Fibroblast of the aortic adventitia (primary cell): ENCODE results near the gene ZXDC. TPM values are rescaled to one million over a fixed set of nuclear protein-coding genes. Genes with fewer than 3 reads are reported as not detected.
A peak's percentile ranks its signal among the peaks of the same experiment; 100 is the strongest.

Experiments
- DNase-seq: peaks from one replicate; pipeline ENCODE4 v3.0.0-alpha.2; 2010; ENCODE audit warnings: low read depth
- H3K4me3 ChIP-seq: 2 replicates; pipeline ENCODE4 v1.5.1; 2011; ENCODE audit warnings: low read depth, mild to moderate bottlenecking, control low read depth, low read length, moderate library complexity
- total RNA-seq: library from RNA; depleted of rRNA; stranded (reverse); fragments of >200 nt; gene quantifications from 2 replicates; pipeline ENCODE4 v1.2.3, GENCODE V29; 2012; ENCODE audit warnings: low replicate concordance
- TF ChIP-seq, protein P1 (sequence below): IDR thresholded peaks from 2 replicates; pipeline ENCODE4 v1.5.1; 2011; ENCODE audit warnings: mild to moderate bottlenecking, low read length, control low read depth, inconsistent platforms; ENCODE audit not compliant: insufficient read depth

Gene ZXDC
- total RNA-seq, 1 donor: 26.7 TPM

- DNase-seq: no peak
- TF ChIP-seq, protein P1, sequence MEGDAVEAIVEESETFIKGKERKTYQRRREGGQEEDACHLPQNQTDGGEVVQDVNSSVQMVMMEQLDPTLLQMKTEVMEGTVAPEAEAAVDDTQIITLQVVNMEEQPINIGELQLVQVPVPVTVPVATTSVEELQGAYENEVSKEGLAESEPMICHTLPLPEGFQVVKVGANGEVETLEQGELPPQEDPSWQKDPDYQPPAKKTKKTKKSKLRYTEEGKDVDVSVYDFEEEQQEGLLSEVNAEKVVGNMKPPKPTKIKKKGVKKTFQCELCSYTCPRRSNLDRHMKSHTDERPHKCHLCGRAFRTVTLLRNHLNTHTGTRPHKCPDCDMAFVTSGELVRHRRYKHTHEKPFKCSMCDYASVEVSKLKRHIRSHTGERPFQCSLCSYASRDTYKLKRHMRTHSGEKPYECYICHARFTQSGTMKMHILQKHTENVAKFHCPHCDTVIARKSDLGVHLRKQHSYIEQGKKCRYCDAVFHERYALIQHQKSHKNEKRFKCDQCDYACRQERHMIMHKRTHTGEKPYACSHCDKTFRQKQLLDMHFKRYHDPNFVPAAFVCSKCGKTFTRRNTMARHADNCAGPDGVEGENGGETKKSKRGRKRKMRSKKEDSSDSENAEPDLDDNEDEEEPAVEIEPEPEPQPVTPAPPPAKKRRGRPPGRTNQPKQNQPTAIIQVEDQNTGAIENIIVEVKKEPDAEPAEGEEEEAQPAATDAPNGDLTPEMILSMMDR: no peak
- H3K4me3 ChIP-seq: no peak overlapping the region
These were observed 42.6 kb downstream of the ZXDC start for GRCh38 chr3:126433105-126433430.

- peak; percentile 17 for DNase-seq
- TF ChIP-seq, protein P1: no peak
- no peak overlapping the region for H3K4me3 ChIP-seq
These were observed 43.2 kb downstream of the ZXDC start for GRCh38 chr3:126432361-126433104.

GRCh38 chr3:126431103-126431534 is 44.6 kb downstream of the ZXDC start:
- TF ChIP-seq, protein P1: no peak
- DNase-seq: no peak
- no peak overlapping the region for H3K4me3 ChIP-seq

- TF ChIP-seq, protein P1: no peak
- no peak for DNase-seq
- no peak overlapping the region for H3K4me3 ChIP-seq
These were observed 50.9 kb downstream of the ZXDC start for GRCh38 chr3:126424751-126425150.

DNA sequence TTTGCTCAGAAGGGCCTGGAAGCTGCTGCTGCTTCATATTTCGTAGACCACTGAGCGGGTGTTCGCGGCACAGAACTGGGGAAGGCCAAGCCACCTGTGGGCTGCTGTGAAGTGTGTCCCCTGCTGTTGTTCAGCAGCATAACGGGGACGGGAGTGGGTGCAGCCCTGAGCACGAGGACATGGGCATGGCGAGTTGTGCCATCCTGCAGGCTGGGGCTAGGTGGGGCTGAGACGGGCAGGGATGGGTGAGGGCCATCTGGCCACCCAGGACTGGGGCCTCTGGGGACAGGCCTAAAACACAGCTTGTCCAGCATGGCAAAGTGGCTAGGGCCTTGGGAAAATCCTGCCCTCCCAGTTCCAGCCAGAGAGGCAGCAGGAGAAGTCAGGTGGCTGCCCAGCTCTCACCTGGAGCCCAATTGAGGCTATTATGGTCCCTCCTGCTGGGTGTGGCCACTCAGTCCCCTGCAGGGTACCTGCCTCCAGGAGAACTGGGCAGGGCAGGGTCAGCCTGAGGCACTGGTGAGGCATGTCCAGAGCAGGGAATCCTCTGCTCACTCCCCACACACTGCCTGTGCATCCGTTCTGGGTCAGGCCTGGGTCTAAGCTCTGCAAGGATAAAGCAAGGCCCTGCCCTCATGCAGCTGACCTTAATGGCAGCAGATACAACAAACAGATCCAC is 51.5 kb downstream of the ZXDC start:
- DNase-seq: no peak
- TF ChIP-seq, protein P1: no peak
- H3K4me3 ChIP-seq: no peak overlapping the region

GRCh38 chr3:126423191-126424038 is 52.3 kb downstream of the ZXDC start:
- DNase-seq: no peak
- no peak overlapping the region for H3K4me3 ChIP-seq
- TF ChIP-seq, protein P1: no peak
